HepG2 (cell line): Measurements from ENCODE around the gene GYPA. TPM values are rescaled to one million over a fixed set of nuclear protein-coding genes. Genes with fewer than 3 reads are reported as not detected.

Source experiments
- ATAC-seq: fragments of 200-7000 bp; cut with Tn5 transposase; 3 replicates; pipeline ENCODE4 v1.9.1; 2020; ENCODE audit warnings: mild to moderate bottlenecking, moderate library complexity
- BruUV-seq: library from RNA; stranded (reverse); fragments of 400-500 nt; replicated peaks from 2 replicates; lab custom pipeline; 2021; lab: Mats Ljungman, UMichigan
- CTCF ChIA-PET: fragments of 300-600 bp; formaldehyde crosslinking; extraction: SDS; loops from one replicate; lab custom pipeline; 2021; ENCODE audit warnings: low total read pairs, inconsistent platforms, low intra/inter-chr PET ratio; lab: Yijun Ruan, JAX
- POLR2A ChIA-PET: fragments of 350-600 bp; sonication (Branson Sonifier 250); formaldehyde crosslinking; loops from one replicate; lab custom pipeline; 2020; ENCODE audit warnings: antibody characterized with exemption, inconsistent platforms; lab: Yijun Ruan, JAX
- DNase-seq: peaks from one replicate; pipeline ENCODE4 v3.0.0-alpha.2; 2015; ENCODE audit warnings: low spot score
- FAIRE-seq: peaks from 3 replicates; lab custom pipeline; 2011; peaks lifted over from hg19 to GRCh38; lab: Jason Lieb, UNC
- H2AFZ ChIP-seq: one replicate; pipeline ENCODE4 v1.6.1; 2011; ENCODE audit warnings: low read length, inconsistent platforms
- H3K27ac ChIP-seq: fragments of 300-600 bp; 3 replicates; pipeline ENCODE4 v1.8.0; 2011; ENCODE audit warnings: mixed run types, mild to moderate bottlenecking, mixed read lengths, low read length, inconsistent platforms; ENCODE audit not compliant: insufficient read depth; ENCODE audit errors: extremely low read length
- H3K27me3 ChIP-seq, 2 experiments: fragments of 200-600 bp in 1 of 2; 2 replicates in 1 of 2; 3 replicates in 1 of 2; pipeline versions ENCODE4 v1.6.0 to v1.8.0; 2011; ENCODE audit warnings: low read length in 2 of 2, mild to moderate bottlenecking in 2 of 2, moderate library complexity in 2 of 2, inconsistent platforms in 1 of 2; ENCODE audit not compliant: insufficient read depth in 2 of 2, control insufficient read depth in 1 of 2
- H3K36me3 ChIP-seq, 2 experiments: fragments of 200-600 bp in 1 of 2; replicated peaks in 1 of 2; 2 replicates in 1 of 2; 3 replicates in 1 of 2; pipeline versions ENCODE4 v1.5.1 to v1.8.0; 2011; ENCODE audit warnings: low read length in 2 of 2, inconsistent platforms in 1 of 2; ENCODE audit not compliant: insufficient read depth in 2 of 2, control insufficient read depth in 1 of 2
- H3K4me1 ChIP-seq: 2 replicates; pipeline ENCODE4 v1.5.1; 2012; ENCODE audit warnings: low read length, inconsistent platforms; ENCODE audit not compliant: insufficient read depth
- H3K4me2 ChIP-seq: 2 replicates; pipeline ENCODE4 v1.6.0; 2011; ENCODE audit warnings: low read depth, low read length, inconsistent platforms
- H3K4me3 ChIP-seq, 3 experiments: fragments of 200-600 bp in 1 of 3; sonication (generic), shearing (Covaris generic) in 1 of 3; replicated peaks in 1 of 3; 2 replicates each; pipeline ENCODE4 v1.5.1; 2011 to 2016; ENCODE audit warnings: low read length in 3 of 3, inconsistent platforms in 2 of 3, low read depth in 2 of 3, mild to moderate bottlenecking in 2 of 3, control low read depth in 1 of 3, mixed read lengths in 1 of 3; ENCODE audit not compliant: insufficient read depth in 1 of 3
- H3K79me2 ChIP-seq: one replicate; pipeline ENCODE4 v1.6.1; 2011; ENCODE audit warnings: low read length, inconsistent platforms; ENCODE audit not compliant: insufficient read depth
- H3K9ac ChIP-seq: 2 replicates; pipeline ENCODE4 v1.6.0; 2011; ENCODE audit warnings: mild to moderate bottlenecking, low read depth, low read length, inconsistent platforms; ENCODE audit not compliant: insufficient read depth
- H3K9me3 ChIP-seq: 2 replicates; pipeline ENCODE4 v1.5.1; 2012; ENCODE audit warnings: mild to moderate bottlenecking, low read length
- H4K20me1 ChIP-seq: 2 replicates; pipeline ENCODE4 v1.6.0; 2011; ENCODE audit warnings: inconsistent platforms, mild to moderate bottlenecking, low read length, moderate library complexity; ENCODE audit not compliant: insufficient read depth
- SIN3A ChIP-seq: IDR thresholded peaks from 2 replicates; pipeline ENCODE4 v1.6.1; 2011; ENCODE audit warnings: low read depth, mild to moderate bottlenecking, control low read depth, low read length, borderline replicate concordance
- SIX1 ChIP-seq: sonication (generic); formaldehyde crosslinking; IDR thresholded peaks from 2 replicates; pipeline ENCODE4 v1.4.0; 2020; ENCODE audit warnings: missing genetic modification reagents, borderline replicate concordance
- TRIM24 ChIP-seq: sonication (generic); formaldehyde crosslinking; IDR thresholded peaks from 2 replicates; pipeline ENCODE4 v1.8.0; 2022; ENCODE audit warnings: mild to moderate bottlenecking, missing genetic modification reagents
- ZFP37 ChIP-seq: sonication (generic); formaldehyde crosslinking; IDR thresholded peaks from 2 replicates; pipeline ENCODE4 v1.4.0; 2020; ENCODE audit warnings: missing genetic modification reagents, borderline replicate concordance
- ZFP62 ChIP-seq: sonication (generic); formaldehyde crosslinking; IDR thresholded peaks from 2 replicates; pipeline ENCODE4 v1.4.0; 2020; ENCODE audit warnings: missing genetic modification reagents
- ZNF546 ChIP-seq: sonication (generic); formaldehyde crosslinking; conservative IDR thresholded peaks from 2 replicates; pipeline ENCODE4 v1.8.1; 2023; ENCODE audit warnings: mild to moderate bottlenecking, missing genetic modification reagents
- ZNF589 ChIP-seq: sonication (generic); formaldehyde crosslinking; conservative IDR thresholded peaks from 2 replicates; pipeline ENCODE4 v1.8.0; 2022; ENCODE audit warnings: mild to moderate bottlenecking, moderate library complexity, missing genetic modification reagents
- ZSCAN22 ChIP-seq: sonication (generic); formaldehyde crosslinking; IDR thresholded peaks from 2 replicates; pipeline ENCODE4 v1.4.0; 2020; ENCODE audit warnings: mild to moderate bottlenecking, missing genetic modification reagents
- WGBS: methylation state at CpG from one replicate; pipeline ENCODE4 v1.1.6; 2017; ENCODE audit warnings: low lambda C conversion rate; 5-methylcytosine and 5-hydroxymethylcytosine counted together
- in situ Hi-C: cut with HindIII; loops from 2 replicates; pipeline ENCODE4 v1.10.0; 2017; ENCODE audit warnings: low pct_unique_long_range_greater_than_20kb; ENCODE audit not compliant: extremely low pct_ligation_motif_present
- intact Hi-C: fragments of 100-400 bp; cut with micrococcal nuclease; formaldehyde crosslinking; loops from one replicate; pipeline ENCODE4 v1.10.0; 2022; ENCODE audit not compliant: unreplicated experiment
- polyA plus RNA-seq, 8 experiments: library from polyadenylated mRNA; depleted of rRNA in 3 of 8; stranded (reverse) in 7 of 8; unstranded in 1 of 8; fragments of >200 nt; fragmentation: Illumina TruSeq in 4 of 8; extraction: Trizol in 4 of 8; gene quantifications; 2 replicates each; pipeline versions ENCODE4 v1.2.1 to v1.2.3, GENCODE V29; 2011 to 2016; ENCODE audit warnings: low read depth in 4 of 8, missing spikeins in 1 of 8, mixed read lengths in 1 of 8; ENCODE audit not compliant: insufficient read depth in 1 of 8
- total RNA-seq, 5 experiments: library from RNA; depleted of rRNA; stranded (reverse); fragments of >200 nt; fragmentation: Illumina TruSeq; extraction: Trizol; gene quantifications; 2 replicates each; pipeline ENCODE4 v1.2.3, GENCODE V29; 2016; ENCODE audit warnings: low read depth in 1 of 5
- TF ChIP-seq, protein P1 (sequence below): sonication (generic); formaldehyde crosslinking; IDR thresholded peaks from 2 replicates; pipeline ENCODE4 v1.8.1; 2022; ENCODE audit warnings: mild to moderate bottlenecking, missing genetic modification reagents
- TF ChIP-seq, protein P2 (sequence below): sonication (generic); formaldehyde crosslinking; IDR thresholded peaks from 2 replicates; pipeline ENCODE4 v1.5.0; 2020; ENCODE audit warnings: mild to moderate bottlenecking, missing genetic modification reagents, borderline replicate concordance

The GYPA gene
- total and polyA plus RNA-seq, 2 of the 13 experiments (the other 11 are each of a cell fraction or from before 2014, with no cell fraction given): not detected

DNA sequence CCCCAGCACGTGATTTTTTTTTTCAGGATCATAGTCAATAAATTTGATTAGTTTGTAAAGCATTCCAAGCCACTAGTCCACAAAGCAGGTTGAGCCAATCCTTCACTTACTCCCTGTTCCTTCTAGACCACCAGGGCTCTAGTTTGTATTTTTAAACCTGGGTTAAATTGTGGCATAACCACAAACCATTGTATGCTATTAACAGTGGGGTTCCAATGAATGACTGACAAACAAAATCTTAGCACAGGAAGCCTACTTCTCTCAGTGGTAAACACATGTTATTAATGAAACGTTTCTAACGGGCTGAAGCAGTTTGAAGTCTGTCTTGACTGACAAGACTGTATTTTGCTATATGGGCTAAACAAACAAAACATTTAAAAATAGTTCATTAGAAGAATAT lies 48.6 kb upstream of the GYPA start:
- no peaks in the 10 kb centered on the region for H4K20me1 ChIP-seq
- ChIA-PET CTCF (no interaction called here), POLR2A (no interaction called here)
- H3K4me3 ChIP-seq: no peak overlapping the region
- 0% methylated on average over 3 of the region's 3 CpGs for WGBS
- H3K79me2 ChIP-seq: no peaks in the 10 kb centered on the region
- no peak overlapping the region for H3K9ac ChIP-seq
- intact Hi-C loops: no loop called here
- DNase-seq (no peak), FAIRE-seq (no peak), ATAC-seq (no peak)
- no peaks in the 10 kb centered on the region for H3K36me3 ChIP-seq
- BruUV-seq: no TSS peak
- no peaks in the 10 kb centered on the region for H3K27me3 ChIP-seq
- in situ Hi-C loops: loop anchor here (25.0 kb wide), 1 partner anchor 598 kb away; no protein-coding TSS in a partner anchor
- TF ChIP-seq ZSCAN22 (CRISPR knock-in tag): no peak
- no peak for TF ChIP-seq ZFP62 (CRISPR knock-in tag)
- TF ChIP-seq SIN3A: no peak
- TF ChIP-seq TRIM24 (CRISPR knock-in tag): no peak
- TF ChIP-seq ZNF546 (CRISPR knock-in tag): no peak
- TF ChIP-seq SIX1 (CRISPR knock-in tag): no peak
- TF ChIP-seq, protein P1, sequence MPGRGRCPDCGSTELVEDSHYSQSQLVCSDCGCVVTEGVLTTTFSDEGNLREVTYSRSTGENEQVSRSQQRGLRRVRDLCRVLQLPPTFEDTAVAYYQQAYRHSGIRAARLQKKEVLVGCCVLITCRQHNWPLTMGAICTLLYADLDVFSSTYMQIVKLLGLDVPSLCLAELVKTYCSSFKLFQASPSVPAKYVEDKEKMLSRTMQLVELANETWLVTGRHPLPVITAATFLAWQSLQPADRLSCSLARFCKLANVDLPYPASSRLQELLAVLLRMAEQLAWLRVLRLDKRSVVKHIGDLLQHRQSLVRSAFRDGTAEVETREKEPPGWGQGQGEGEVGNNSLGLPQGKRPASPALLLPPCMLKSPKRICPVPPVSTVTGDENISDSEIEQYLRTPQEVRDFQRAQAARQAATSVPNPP (CRISPR knock-in tag): no peak
- TF ChIP-seq, protein P2, sequence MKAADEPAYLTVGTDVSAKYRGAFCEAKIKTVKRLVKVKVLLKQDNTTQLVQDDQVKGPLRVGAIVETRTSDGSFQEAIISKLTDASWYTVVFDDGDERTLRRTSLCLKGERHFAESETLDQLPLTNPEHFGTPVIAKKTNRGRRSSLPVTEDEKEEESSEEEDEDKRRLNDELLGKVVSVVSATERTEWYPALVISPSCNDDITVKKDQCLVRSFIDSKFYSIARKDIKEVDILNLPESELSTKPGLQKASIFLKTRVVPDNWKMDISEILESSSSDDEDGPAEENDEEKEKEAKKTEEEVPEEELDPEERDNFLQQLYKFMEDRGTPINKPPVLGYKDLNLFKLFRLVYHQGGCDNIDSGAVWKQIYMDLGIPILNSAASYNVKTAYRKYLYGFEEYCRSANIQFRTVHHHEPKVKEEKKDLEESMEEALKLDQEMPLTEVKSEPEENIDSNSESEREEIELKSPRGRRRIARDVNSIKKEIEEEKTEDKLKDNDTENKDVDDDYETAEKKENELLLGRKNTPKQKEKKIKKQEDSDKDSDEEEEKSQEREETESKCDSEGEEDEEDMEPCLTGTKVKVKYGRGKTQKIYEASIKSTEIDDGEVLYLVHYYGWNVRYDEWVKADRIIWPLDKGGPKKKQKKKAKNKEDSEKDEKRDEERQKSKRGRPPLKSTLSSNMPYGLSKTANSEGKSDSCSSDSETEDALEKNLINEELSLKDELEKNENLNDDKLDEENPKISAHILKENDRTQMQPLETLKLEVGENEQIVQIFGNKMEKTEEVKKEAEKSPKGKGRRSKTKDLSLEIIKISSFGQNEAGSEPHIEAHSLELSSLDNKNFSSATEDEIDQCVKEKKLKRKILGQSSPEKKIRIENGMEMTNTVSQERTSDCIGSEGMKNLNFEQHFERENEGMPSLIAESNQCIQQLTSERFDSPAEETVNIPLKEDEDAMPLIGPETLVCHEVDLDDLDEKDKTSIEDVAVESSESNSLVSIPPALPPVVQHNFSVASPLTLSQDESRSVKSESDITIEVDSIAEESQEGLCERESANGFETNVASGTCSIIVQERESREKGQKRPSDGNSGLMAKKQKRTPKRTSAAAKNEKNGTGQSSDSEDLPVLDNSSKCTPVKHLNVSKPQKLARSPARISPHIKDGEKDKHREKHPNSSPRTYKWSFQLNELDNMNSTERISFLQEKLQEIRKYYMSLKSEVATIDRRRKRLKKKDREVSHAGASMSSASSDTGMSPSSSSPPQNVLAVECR (CRISPR knock-in tag): no peak
- TF ChIP-seq ZFP37 (CRISPR knock-in tag): no peak
- no peak for TF ChIP-seq ZNF589 (CRISPR knock-in tag)
- no peaks in the 10 kb centered on the region for H3K4me1 ChIP-seq
- no peaks in the 10 kb centered on the region for H3K9me3 ChIP-seq
- no peak overlapping the region for H2AFZ ChIP-seq
- no peak overlapping the region for H3K27ac ChIP-seq
- H3K4me2 ChIP-seq: no peak overlapping the region
